M059J (cell line): ENCODE results near the gene MSI2. TPM values are rescaled to one million over a fixed set of nuclear protein-coding genes. Genes with fewer than 3 reads are reported as not detected.
A peak's percentile ranks its signal among the peaks of the same experiment; 100 is the strongest.

Experiments used
- DNase-seq: peaks from one replicate; pipeline ENCODE4 v3.0.0-alpha.2; 2012; ENCODE audit warnings: low read depth
- total RNA-seq: library from RNA; depleted of rRNA; stranded (reverse); fragments of >200 nt; shearing (Covaris generic); gene quantifications from 2 replicates; pipeline ENCODE4 v1.2.3, GENCODE V29; 2014

MSI2 gene
- total RNA-seq, 1 experiment from 2014 or later: 28.6 TPM

DNA sequence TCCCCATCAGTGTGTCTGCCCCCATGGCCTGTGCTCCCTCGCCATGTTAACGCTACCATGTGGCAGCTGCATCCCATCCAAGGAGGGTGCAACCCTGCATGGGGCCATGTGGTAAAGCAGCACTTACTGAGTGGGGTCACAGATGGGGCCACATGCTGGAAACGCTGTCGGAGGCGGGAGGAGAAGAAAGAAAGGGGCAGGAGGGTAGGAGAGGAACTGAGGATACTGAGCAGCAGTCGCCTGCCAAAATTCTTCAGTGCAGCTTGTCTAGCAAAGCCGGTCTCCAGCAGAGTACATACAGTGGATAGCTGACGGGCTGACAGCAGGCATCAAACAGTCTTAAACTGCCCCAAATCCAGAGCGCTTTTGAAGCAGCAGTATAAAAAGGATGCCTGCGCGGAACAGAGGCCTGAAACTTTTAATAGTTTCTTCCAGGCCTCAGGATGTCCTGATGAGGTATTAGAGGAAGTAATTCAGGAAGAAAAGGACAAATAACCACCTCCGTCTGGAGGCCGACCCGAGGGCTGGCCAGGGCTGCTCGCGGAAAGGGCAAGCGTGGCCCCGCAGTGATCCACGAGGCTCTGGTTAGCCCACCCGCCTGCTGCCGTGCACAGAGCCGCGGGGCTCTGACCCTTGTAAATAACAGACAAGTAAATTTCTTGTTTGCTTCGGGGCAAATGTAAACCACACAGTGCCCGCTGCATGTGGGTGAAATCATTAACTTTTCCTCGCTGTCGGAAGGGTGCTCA, 339.8 kb downstream of the MSI2 start:
- DNase-seq: no peak

DNA sequence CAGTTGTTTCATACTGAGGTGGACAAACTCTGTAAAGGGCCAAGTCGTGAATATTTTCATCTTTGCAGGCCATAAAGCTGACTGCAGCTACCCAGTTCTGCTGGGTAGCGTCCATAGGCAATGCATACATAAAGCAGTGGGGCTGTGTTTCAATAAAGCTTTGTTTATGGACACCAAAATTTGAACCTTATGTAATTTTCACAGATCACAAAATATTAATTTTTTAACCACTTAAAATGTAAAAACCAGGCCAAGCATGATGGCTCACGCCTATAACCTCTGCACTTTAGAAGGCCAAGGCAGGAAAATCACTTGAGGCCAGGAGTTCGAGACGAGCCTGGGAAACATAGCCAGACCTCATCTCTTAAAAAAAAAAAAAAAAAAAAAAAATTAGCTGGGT, 340.8 kb downstream of the MSI2 start:
- no peak for DNase-seq

DNA sequence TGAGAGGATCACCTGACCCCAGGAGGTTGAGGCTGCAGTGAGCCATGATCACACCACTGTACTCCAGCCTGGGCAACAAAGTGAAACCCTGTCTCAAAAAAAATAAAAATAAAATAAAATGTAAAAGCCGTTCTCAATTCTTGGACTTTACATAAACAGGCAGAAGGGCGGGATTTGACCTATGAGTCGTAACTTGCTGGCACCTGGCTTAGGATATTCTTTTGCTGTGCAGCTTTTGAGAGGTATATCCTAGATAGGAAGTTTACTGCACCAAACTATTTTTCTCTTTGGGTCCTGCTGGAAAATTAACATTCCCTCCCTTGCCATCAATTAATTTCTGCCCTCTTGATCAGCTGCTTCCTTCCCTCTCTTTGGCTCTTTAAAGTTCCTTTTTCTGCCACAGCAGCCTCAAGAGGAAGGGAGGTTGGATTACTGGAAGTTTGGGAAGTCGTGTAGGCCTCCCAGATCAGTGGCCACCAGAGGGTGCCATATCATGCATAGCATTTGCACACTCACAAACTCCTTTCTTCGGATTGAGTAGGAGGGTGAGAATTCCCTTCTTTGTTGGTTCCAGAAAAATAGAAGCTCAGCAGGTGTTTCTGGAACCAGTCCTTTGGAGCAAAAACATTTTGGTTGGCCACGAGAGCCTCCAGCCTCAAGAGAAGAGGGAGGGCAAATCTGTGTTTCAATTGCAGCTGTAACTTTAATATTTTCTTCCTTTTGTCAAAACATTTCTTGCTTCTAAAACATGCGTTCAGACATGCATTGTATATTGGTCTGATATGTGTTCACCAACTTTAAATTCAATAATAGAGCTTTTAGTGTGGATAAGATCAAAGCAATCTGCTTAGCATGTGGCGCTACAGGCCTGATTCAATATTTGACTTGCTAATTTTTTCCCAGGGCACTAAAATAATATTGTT, 341.5 kb downstream of the MSI2 start:
- peak; percentile 68 for DNase-seq

- no peak for DNase-seq
Measured at GRCh38 chr17:57599271-57600045, 343.1 kb downstream of the MSI2 start.

DNA sequence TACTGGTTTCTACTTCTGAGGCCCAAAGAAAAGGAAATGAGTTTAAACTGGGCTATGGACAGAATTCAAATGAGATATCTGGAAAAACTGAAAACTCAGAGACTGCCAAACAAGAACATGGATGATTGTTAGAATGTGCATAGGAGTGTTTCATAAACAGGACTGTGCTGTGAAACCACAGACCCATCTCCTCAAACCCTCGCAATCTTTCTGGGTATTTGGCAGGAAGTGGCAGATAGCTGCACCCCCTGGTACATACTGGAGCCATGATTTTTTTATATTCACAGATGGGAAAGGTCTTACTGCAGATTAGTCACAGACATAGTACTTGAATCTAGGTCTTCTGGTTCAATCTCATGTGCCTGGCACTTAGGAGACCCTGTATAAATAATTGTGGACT, 343.8 kb downstream of the MSI2 start:
- no peak for DNase-seq

DNA sequence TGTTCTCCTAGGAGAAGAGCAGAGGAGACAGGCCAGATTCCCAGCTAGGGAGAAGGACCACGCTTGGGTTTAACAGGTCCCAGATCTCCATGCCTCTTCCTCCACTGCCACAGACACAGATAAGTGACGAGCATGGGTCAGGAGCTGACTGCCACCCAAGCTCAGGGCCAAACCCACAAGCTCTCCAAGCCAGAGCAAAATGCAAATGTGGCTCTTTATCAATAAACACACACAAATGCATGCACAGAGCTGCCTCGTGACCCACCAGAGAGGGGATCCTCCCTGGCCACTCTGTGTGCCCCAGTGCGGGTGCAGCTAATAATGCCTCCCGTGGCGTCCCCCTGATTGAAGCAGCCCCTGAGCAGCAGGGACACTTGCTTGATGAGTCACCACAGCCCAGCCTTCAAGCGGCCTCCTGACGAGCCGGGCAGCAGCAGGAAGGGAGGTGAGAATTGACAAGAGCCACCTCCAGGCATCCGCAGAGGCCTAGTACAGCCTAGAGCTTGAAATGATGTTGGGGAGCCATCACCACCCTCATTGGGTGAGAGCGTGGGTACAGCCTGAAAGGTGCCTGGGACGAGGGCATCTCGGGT, 344.9 kb downstream of the MSI2 start:
- no peak for DNase-seq

DNA sequence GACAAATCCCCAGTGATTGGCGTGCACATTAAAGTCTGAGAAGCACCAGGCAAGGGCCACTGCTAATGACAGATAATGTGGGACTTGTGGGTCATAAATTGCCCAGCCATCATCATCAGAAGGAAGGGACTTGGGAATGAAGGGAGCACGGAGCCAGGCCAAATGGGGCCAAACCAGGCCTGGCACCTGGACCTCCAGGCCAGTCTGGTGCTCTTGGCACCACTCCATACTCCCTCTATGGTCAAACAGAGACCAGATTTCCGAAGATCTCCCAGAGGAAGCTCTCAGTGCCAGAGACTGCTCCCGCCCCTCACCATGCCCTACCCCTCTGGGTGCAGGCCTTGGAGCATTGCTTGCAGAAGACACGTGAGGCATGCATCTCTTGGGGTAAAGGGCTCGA, 346.6 kb downstream of the MSI2 start:
- DNase-seq: no peak

DNA sequence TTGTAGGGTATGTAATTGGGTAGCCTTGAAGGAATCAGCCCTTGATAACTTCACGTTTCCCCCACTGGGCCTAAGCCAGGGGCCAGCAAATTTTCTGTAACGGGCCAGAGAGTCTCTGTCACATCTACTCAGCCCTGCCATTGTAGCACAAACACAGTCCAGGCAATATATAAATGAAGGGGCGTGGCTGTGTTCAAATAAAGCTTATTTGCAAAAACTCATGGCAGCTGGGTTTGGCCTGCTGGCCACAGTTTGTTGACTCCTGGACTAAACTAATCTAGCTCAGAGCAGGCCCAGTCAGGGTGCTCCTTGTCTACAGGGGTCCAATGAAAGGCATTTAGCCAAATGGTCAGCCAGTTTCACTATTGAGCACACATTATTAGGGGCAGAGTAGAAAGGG, 347.2 kb downstream of the MSI2 start:
- DNase-seq: no peak

GRCh38 chr17:57603978-57604377, 347.7 kb downstream of the MSI2 start:
- DNase-seq: no peak

- no peak for DNase-seq
Measured at GRCh38 chr17:57604771-57605674, 348.7 kb downstream of the MSI2 start.

GRCh38 chr17:57605675-57606105, 349.4 kb downstream of the MSI2 start:
- no peak for DNase-seq

DNA sequence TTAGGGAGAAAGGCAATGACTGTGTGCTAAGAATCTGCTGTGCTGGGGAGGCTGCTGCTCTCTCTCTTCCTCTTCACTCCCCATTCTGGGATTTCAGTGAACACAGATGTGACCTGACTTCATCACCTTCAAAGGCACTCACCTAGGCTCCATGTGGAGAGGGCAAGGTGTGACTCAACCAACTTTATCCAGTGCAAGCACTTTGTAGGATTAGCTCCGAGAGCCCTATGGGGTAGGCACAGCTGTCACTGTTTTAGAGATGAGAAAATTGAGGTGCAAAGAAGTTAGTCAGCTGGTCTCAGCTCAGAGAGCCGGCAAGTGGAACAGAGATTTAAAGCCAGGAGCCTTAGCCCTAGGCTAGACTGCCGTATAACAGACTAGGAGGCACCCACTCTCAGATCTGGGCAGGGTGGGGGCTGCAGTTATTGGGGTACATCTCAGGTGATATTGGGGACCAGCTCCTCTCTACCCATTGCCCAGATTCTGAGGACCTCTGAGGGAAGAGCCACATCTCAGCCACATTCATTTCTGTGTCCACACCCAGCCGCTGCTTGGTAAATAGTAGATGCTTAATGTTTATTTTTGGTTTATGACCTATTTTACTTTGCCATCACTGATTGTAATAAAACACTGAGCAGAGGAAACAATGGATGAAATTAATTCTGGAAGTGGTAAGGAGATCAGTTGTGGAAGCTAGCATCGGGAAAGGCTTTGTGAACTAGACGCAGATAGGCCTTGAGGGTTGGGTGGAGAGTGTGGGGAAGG, 350.0 kb downstream of the MSI2 start:
- DNase-seq: no peak

- DNase-seq: peak; percentile 15
Measured at GRCh38 chr17:57607553-57608120, 351.3 kb downstream of the MSI2 start.

DNA sequence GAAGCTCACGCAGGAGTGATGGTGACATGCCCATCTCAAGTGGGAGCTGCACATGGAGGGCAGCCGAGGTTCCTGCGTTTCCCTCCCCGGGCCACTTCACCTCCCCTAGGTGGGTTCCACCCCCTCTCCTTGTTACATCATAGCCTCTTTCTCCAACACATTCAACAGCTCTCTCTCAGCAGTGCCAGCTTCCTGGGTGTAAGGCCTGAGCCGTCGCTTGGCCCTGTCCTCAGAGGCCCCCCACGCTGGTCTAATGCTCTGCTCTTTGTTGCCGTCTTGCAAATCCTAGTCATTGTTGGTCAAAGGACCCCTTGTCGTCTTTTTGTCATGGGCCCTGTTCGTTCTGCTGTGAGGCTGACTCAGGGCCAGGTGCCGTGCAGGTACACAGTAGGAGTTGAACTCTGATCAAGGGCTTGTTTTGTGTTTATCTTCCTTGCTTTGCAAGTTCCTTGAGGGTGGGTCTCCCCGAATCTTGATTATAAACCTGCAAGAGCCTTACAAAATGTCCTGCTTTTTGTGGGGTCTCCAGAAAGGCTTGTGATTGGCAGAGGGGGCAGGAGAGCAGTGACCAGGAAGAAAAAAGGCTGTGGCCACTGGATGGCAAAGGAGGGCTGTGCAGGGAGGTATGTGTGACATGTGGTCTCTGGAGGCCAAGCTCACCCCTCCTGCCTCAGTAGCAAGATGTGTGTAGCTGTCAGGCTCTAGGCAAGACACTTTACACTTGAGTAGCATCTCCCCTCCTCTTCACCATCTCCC, 352.2 kb downstream of the MSI2 start:
- DNase-seq: no peak

DNA sequence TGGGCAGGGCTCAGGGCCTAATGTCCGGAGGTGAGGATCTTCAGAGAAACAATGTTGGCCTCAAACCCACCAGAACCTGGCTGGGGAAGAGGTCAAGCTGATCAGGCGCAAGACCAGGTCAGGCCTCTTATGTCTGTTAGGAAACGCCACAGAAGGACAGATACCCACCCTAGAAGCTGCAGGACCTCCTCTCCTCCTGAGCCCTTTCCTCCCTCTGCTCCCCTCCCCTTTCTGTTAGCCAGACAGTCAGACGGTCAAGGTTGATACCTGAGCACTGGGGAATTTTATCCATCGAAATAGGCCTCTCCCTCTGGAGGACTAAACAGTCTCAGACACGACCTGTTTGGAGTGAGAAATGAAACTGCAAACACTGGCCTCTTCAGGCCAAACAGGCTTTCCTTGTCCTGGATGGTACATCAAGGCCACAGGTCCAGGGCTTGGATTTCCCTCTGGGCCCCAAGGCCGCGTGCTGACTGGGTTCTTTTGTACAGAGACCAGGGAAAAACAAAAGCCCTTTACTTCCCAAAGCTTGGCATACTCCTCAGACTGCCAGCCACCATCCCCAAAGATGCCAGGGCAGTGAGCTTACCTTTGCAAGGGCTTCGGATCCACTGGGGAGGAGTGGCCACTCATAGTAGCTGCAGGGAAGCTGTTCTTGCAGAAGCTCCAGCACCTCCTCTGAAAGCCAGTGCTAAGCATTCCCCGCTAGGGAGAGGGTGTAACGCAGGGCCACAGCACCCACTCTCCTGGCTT, 353.0 kb downstream of the MSI2 start:
- DNase-seq: no peak

- DNase-seq: no peak
Measured at GRCh38 chr17:57609878-57610270, 353.6 kb downstream of the MSI2 start.

DNA sequence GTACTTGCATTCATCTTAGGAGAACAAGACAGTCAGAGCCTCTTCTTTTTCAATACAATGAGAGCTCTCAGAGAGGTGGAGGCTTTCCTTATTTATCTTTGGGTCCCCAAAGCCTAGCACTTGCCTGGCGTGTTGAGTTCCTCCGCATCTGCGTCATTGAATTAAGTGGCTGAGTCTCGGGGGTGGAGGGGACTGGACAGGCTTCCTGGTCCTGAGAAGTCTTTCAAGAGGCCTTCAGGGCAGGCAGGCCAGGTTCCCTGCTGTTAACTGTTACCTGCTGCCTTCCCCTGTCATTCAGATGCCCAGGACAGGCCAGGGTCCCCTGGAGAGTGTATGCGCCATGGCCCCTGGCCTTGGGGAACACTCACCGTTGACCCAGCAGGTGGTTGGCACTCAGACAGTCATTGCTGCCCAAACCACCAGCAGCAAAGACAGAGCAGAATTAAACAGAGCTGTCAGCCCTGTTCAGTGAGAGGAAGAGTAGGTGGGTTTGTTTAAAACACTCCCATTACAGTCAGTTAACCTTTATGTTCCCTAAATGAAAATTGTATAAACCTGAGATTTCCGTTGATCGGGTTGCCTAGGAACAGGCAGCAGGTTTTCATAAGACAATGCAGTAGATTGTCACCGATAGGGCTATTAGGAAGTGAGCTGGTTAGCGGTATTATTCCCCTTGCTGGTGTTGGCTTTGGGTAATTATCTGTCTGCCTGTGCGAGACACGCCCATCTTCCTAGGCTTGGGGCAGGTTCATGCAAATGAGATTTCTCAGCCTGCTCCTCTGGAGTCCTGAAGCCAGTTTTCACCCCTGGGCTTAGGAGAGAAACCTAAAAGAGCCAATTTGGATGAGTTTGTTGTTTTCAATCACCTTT, 356.1 kb downstream of the MSI2 start:
- peak; percentile 12 for DNase-seq
